Neural cell (in vitro differentiated cells): ENCODE results near the gene IL11RA. TPM values are rescaled to one million over a fixed set of nuclear protein-coding genes. Genes with fewer than 3 reads are reported as not detected.

Source experiments
- H2AFZ ChIP-seq: fragments of 200-600, 300-800 bp; sonication (generic), shearing (Covaris generic); 2 replicates; pipeline ENCODE4 v1.6.0; 2014; ENCODE audit warnings: low read depth, mild to moderate bottlenecking, antibody characterized with exemption, low read length, moderate library complexity
- H3F3A ChIP-seq: fragments of 200-600 bp; shearing (Covaris generic); 2 replicates; pipeline ENCODE4 v1.6.1; 2016; ENCODE audit warnings: mild to moderate bottlenecking, moderate library complexity, mixed read lengths, antibody characterized with exemption, low read length; ENCODE audit not compliant: insufficient read depth, poor library complexity, severe bottlenecking
- H3K27ac ChIP-seq: fragments of 200-600, 300-800 bp; sonication (generic), shearing (Covaris generic); 2 replicates; pipeline ENCODE4 v1.5.1; 2014; ENCODE audit warnings: mild to moderate bottlenecking, low read length, moderate library complexity
- H3K27me3 ChIP-seq: fragments of 300-800, 200-600 bp; sonication (generic), shearing (Covaris generic); 2 replicates; pipeline ENCODE4 v1.6.0; 2014; ENCODE audit warnings: mild to moderate bottlenecking, low read depth, low read length, moderate library complexity; ENCODE audit not compliant: insufficient read depth
- H3K36me3 ChIP-seq: fragments of 300-800, 200-600 bp; sonication (generic), shearing (Covaris generic); 2 replicates; pipeline ENCODE4 v1.5.1; 2014; ENCODE audit warnings: mild to moderate bottlenecking, antibody characterized with exemption, low read length, moderate library complexity; ENCODE audit not compliant: insufficient read depth
- H3K4me2 ChIP-seq: fragments of 300-800, 200-600 bp; sonication (generic), shearing (Covaris generic); 2 replicates; pipeline ENCODE4 v1.6.0; 2014; ENCODE audit warnings: mild to moderate bottlenecking, low read length
- H3K4me3 ChIP-seq: fragments of 300-800, 200-600 bp; sonication (generic), shearing (Covaris generic); 2 replicates; pipeline ENCODE4 v1.5.1; 2014; ENCODE audit warnings: mild to moderate bottlenecking, low read length, moderate library complexity
- H3K79me2 ChIP-seq: fragments of 200-600 bp; shearing (Covaris generic); replicated peaks from 2 replicates; pipeline ENCODE4 v1.6.0; 2014; ENCODE audit warnings: mild to moderate bottlenecking, low read length, moderate library complexity; ENCODE audit not compliant: insufficient read depth
- H3K9ac ChIP-seq: fragments of 300-800, 200-600 bp; sonication (generic), shearing (Covaris generic); 2 replicates; pipeline ENCODE4 v1.6.1; 2016; ENCODE audit warnings: mild to moderate bottlenecking, low read length, mixed read lengths
- H3K9me2 ChIP-seq: fragments of 200-600 bp; shearing (Covaris generic); 2 replicates; pipeline ENCODE4 v1.6.1; 2016; ENCODE audit warnings: mild to moderate bottlenecking, low read length, mixed read lengths; ENCODE audit not compliant: insufficient read depth
- H3K9me3 ChIP-seq: fragments of 200-600, 300-800 bp; sonication (generic), shearing (Covaris generic); 2 replicates; pipeline ENCODE4 v1.6.1; 2016; ENCODE audit warnings: mild to moderate bottlenecking, mixed run types, low read length, moderate library complexity, mixed read lengths
- H4K20me1 ChIP-seq: fragments of 200-600 bp; shearing (Covaris generic); 2 replicates; pipeline ENCODE4 v1.6.1; 2016; ENCODE audit warnings: mild to moderate bottlenecking, mixed run types; ENCODE audit not compliant: insufficient read depth
- CTCF ChIP-seq: fragments of 450-650 bp; IDR thresholded peaks from 2 replicates; pipeline ENCODE4 v1.5.1; 2014; ENCODE audit warnings: antibody characterized with exemption, mild to moderate bottlenecking, moderate library complexity; ENCODE audit not compliant: poor library complexity, severe bottlenecking
- EP300 ChIP-seq: fragments of 450-650 bp; conservative IDR thresholded peaks from 2 replicates; pipeline ENCODE4 v1.6.1; 2014; ENCODE audit warnings: antibody characterized with exemption, mild to moderate bottlenecking, moderate library complexity; ENCODE audit not compliant: poor library complexity, severe bottlenecking
- EZH2 ChIP-seq: fragments of 200-600, 300-800 bp; shearing (Covaris generic), sonication (generic); IDR thresholded peaks from 2 replicates; pipeline ENCODE4 v1.6.1; 2014; ENCODE audit warnings: antibody characterized with exemption, low read length, borderline replicate concordance, mild to moderate bottlenecking; ENCODE audit not compliant: insufficient read depth, poor library complexity, severe bottlenecking
- MXI1 ChIP-seq: fragments of 450-650 bp; conservative IDR thresholded peaks from 2 replicates; pipeline ENCODE4 v1.6.1; 2014; ENCODE audit warnings: antibody characterized with exemption, mild to moderate bottlenecking; ENCODE audit not compliant: poor library complexity, severe bottlenecking
- POLR2AphosphoS5 ChIP-seq: IDR thresholded peaks from 2 replicates; pipeline ENCODE4 v1.6.1; 2012
- RAD21 ChIP-seq: fragments of 450-650 bp; conservative IDR thresholded peaks from 2 replicates; pipeline ENCODE4 v1.6.1; 2014; ENCODE audit warnings: antibody characterized with exemption, mild to moderate bottlenecking, moderate library complexity
- SMC3 ChIP-seq: fragments of 450-650 bp; conservative IDR thresholded peaks from 2 replicates; pipeline ENCODE4 v1.6.1; 2014; ENCODE audit warnings: antibody characterized with exemption, mild to moderate bottlenecking, moderate library complexity; ENCODE audit not compliant: poor library complexity
- TAF1 ChIP-seq: IDR thresholded peaks from 2 replicates; pipeline ENCODE4 v1.6.1; 2012; ENCODE audit warnings: low read depth
- polyA plus RNA-seq: library from polyadenylated mRNA; depleted of rRNA; stranded (reverse); fragments of >200 nt; gene quantifications from 2 replicates; pipeline ENCODE4 v1.2.3, GENCODE V29; 2014
- TF ChIP-seq, protein P1 (sequence below): IDR thresholded peaks from 2 replicates; pipeline ENCODE4 v1.6.1; 2012; ENCODE audit warnings: borderline replicate concordance

Gene IL11RA
- polyA plus RNA-seq, 1 donor from 2014 or later: 59.1 TPM

DNA sequence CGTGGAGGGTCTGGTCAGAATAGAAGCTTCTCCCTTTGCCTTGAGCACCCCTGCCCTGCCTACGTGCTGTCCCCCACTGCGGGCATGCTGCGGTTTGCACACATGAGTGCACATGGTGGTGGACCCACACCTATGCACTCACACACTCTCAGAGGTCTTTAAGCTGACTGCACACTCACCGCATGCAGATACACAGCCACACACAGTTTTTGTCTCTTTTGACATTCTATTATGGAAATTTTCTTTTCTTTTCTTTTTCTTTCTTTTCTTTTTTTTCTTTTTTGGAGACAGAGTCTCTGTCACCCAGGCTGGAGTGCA, 22.5 kb upstream of the IL11RA start:
- no peaks in the 10 kb centered on the region for H3K36me3 ChIP-seq
- peak overlapping the region; percentile 62 for H3K4me3 ChIP-seq
- no peak overlapping the region for H3K4me2 ChIP-seq
- peaks cover 25% of the 10 kb centered on the region for H3K27me3 ChIP-seq
- no peaks in the 10 kb centered on the region for H3K9me2 ChIP-seq
- H3K9ac ChIP-seq: no peak overlapping the region
- H4K20me1 ChIP-seq: no peaks in the 10 kb centered on the region
- H3K27ac ChIP-seq: no peak overlapping the region
- H3F3A ChIP-seq: no peaks in the 10 kb centered on the region
- H3K79me2 ChIP-seq: no peaks in the 10 kb centered on the region
- no peak overlapping the region for H2AFZ ChIP-seq
- TF ChIP-seq RAD21 (no peak), SMC3 (no peak), EZH2 (no peak), POLR2AphosphoS5 (no peak), CTCF (no peak)
- TF ChIP-seq, protein P1, sequence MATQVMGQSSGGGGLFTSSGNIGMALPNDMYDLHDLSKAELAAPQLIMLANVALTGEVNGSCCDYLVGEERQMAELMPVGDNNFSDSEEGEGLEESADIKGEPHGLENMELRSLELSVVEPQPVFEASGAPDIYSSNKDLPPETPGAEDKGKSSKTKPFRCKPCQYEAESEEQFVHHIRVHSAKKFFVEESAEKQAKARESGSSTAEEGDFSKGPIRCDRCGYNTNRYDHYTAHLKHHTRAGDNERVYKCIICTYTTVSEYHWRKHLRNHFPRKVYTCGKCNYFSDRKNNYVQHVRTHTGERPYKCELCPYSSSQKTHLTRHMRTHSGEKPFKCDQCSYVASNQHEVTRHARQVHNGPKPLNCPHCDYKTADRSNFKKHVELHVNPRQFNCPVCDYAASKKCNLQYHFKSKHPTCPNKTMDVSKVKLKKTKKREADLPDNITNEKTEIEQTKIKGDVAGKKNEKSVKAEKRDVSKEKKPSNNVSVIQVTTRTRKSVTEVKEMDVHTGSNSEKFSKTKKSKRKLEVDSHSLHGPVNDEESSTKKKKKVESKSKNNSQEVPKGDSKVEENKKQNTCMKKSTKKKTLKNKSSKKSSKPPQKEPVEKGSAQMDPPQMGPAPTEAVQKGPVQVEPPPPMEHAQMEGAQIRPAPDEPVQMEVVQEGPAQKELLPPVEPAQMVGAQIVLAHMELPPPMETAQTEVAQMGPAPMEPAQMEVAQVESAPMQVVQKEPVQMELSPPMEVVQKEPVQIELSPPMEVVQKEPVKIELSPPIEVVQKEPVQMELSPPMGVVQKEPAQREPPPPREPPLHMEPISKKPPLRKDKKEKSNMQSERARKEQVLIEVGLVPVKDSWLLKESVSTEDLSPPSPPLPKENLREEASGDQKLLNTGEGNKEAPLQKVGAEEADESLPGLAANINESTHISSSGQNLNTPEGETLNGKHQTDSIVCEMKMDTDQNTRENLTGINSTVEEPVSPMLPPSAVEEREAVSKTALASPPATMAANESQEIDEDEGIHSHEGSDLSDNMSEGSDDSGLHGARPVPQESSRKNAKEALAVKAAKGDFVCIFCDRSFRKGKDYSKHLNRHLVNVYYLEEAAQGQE: no peak
- no peaks in the 10 kb centered on the region for H3K9me3 ChIP-seq

DNA sequence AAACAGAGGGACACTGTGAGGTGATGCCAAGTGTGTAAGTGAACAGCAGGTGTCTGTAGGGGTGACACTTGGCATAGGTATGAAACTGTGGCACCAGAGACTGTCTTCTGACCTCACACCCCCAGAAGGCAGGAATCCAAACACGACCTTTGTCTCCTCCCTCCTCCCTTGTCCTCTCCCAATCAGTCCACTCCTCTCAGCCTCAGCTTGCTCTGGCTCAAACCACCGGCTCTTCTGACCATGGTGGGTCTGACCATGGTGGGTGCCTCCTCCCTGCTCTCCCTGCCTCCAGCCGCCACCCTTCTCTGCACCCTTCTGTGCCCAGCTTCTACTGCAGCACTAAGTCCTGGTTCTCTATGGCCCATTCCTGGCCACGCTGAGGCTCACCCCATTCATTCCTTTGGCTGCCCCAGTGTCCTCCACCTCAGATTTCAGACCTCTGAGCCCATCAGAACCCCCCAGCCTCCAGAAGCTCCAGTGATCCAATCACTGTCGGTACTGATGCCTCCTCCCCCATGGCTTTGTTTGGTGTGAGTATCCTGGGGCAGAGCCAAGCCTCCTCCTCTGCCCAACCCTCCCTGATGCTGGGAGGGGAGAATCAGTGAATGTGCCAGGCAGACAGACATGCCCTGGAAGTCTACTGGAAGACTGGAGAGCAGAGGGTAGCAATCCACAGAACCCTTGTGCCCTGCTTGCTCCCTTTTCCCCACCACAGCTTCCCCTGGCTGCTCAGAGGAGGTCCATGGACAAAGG, 21.4 kb upstream of the IL11RA start:
- no peaks in the 10 kb centered on the region for H3F3A ChIP-seq
- no peak overlapping the region for H3K4me3 ChIP-seq
- H3K27ac ChIP-seq: no peak overlapping the region
- no peak for TF ChIP-seq EZH2
- TF ChIP-seq MXI1: no peak
- no peaks in the 10 kb centered on the region for H3K9me2 ChIP-seq
- peaks cover 25% of the 10 kb centered on the region for H3K27me3 ChIP-seq
- H2AFZ ChIP-seq: no peak overlapping the region
- no peak overlapping the region for H3K9ac ChIP-seq
- no peak overlapping the region for H3K4me2 ChIP-seq
- H3K79me2 ChIP-seq: no peaks in the 10 kb centered on the region
- no peaks in the 10 kb centered on the region for H3K9me3 ChIP-seq
- no peaks in the 10 kb centered on the region for H3K36me3 ChIP-seq
- no peaks in the 10 kb centered on the region for H4K20me1 ChIP-seq

DNA sequence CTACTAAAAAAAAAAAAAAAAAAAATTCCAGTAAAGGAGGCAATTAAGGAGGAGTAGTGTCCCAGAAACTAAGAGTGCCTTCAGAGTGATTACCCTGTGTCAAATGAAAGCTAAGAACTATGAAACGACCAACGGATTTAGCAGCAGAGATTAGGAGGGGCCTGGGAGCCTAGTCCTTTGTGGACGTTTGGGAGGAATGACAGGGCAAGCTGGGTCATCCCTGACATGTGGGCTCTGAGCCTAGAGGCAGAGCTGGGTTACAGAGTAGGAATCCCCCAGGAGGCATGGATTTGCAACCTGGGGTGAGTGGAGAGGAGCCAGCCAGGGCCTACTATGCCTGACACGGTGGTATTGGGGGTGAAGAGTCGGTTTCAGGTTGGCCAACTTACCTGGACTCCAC, 18.8 kb upstream of the IL11RA start:
- TF ChIP-seq, protein P1: no peak
- TF ChIP-seq EP300 (no peak), MXI1 (no peak), TAF1 (no peak), CTCF (no peak), POLR2AphosphoS5 (no peak), EZH2 (no peak)
- Histone ChIP-seq H3F3A (no peaks in the 10 kb centered on the region), H3K79me2 (peaks cover 6% of the 10 kb centered on the region), H3K4me3 (no peak overlapping the region), H3K9me2 (no peaks in the 10 kb centered on the region), H3K4me2 (no peak overlapping the region), H3K9me3 (no peaks in the 10 kb centered on the region), H3K27ac (no peak overlapping the region), H3K9ac (no peak overlapping the region), H4K20me1 (no peaks in the 10 kb centered on the region), H2AFZ (no peak overlapping the region), H3K36me3 (no peaks in the 10 kb centered on the region), H3K27me3 (peaks cover 17% of the 10 kb centered on the region)
